ENCODE data around the gene HRH1.

The HRH1 gene

DNA sequence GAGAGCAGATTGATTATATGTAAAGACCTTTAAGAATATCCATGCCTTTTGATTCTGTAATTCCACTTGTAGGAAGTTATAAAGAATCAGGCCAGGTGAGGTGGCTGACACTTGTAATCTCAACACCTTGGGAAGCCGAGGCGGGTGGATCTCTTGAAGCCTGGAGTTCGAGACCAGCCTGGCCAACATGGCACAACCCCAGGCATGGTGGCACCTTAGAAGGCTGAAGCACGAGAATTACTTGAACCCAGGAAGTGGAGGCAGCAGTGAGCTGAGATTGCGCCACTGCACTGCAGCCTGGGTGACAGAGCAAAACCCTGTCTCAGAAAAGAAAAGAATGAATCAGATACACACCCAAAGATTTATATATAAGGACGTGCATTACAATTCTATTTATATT is 33.9 kb downstream of the HRH1 start:
- FAIRE-seq, result no peak

DNA sequence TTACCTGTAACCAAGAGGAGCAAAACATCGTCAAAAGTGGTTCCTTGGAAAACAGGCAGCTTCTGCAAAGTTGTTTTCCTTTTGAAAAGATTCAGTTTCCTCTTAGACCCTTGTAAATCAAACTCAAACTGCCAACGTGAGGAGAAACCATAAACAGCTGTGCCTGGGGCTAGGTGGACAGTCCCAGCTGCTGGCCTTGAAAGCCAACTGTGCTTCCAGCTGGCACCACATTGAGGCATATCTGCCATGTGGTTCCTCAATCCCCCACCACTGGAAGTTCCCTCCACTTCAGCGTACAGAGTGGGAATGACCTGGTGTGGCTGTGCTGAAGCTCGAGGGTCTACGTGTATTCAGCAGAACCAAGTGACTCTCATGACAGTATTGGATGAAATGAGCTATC is 40.9 kb downstream of the HRH1 start:
- no peak for FAIRE-seq
- TF ChIP-seq, protein P1, sequence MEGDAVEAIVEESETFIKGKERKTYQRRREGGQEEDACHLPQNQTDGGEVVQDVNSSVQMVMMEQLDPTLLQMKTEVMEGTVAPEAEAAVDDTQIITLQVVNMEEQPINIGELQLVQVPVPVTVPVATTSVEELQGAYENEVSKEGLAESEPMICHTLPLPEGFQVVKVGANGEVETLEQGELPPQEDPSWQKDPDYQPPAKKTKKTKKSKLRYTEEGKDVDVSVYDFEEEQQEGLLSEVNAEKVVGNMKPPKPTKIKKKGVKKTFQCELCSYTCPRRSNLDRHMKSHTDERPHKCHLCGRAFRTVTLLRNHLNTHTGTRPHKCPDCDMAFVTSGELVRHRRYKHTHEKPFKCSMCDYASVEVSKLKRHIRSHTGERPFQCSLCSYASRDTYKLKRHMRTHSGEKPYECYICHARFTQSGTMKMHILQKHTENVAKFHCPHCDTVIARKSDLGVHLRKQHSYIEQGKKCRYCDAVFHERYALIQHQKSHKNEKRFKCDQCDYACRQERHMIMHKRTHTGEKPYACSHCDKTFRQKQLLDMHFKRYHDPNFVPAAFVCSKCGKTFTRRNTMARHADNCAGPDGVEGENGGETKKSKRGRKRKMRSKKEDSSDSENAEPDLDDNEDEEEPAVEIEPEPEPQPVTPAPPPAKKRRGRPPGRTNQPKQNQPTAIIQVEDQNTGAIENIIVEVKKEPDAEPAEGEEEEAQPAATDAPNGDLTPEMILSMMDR (IDR thresholded peaks at IDR 0.05; ENCODE audit: insufficient read depth, missing control alignments), result no peak
- no peak for DNase-seq (ENCODE audit: insufficient read length, low spot score)

More for the DNA sequence above, 33.9 kb downstream of the HRH1 start:
- TF ChIP-seq, protein P1 (IDR thresholded peaks at IDR 0.05; ENCODE audit: insufficient read depth, missing control alignments), result no peak
- DNase-seq (ENCODE audit: insufficient read length, low spot score), result no peak

DNA sequence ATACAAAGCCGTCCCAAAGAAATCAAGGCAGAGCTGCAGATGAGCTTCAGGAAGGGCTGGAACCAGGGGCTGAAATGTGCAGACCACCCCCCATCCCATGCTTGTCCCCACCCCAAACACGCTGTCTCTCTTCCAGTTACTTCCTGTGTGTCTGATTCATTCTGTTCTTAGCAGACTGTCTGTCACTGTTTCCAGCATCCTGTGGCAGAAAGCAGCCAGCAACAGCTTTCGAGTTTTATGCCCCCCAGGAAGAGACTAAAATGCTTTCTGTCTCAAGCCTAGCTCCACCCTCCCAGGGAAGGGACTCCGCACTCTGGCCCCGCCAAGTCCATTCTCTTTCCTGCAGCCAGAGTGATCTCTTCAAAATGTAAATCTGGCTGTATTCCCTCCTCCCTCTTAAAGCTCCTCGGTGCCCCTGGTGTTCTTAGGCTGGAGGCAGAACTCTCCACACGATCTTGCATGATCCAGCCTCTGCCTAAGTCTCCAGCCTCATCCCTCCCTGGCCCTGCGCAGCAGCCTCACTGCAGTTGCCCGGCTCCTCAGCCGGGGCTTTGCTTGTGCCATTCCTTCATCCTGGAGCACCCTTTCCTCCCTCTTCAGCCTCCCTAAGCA is 41.5 kb downstream of the HRH1 start:
- FAIRE-seq (no peak), DNase-seq (ENCODE audit: insufficient read length, low spot score) (no peak)
- TF ChIP-seq, protein P1 (IDR thresholded peaks at IDR 0.05; ENCODE audit: insufficient read depth, missing control alignments), result no peak

GRCh38 chr3:11197484-11197883 is 43.2 kb downstream of the HRH1 start:
- TF ChIP-seq, protein P1 (IDR thresholded peaks at IDR 0.05; ENCODE audit: insufficient read depth, missing control alignments), result no peak
- FAIRE-seq, result no peak
- no peak for DNase-seq (ENCODE audit: insufficient read length, low spot score)

DNA sequence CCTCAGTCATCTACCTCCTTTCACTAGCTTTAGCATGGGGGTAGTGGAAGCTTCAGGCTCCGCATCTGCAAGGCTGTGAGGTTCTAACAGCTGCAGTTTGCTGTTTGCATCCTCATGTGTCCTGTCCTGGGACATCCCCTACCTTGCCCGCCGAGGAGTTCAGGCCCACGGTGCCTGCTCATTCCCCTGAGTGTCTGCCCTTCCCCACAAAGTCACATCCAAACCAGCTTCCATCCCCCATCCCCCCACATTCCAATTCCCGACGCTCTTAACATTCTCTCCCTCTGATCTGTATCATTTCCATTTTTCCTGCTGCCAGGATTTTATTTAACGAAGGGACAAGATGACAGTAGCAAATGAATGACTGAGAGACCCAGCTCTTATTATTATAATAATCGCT is 43.8 kb downstream of the HRH1 start:
- FAIRE-seq (no peak), DNase-seq (ENCODE audit: insufficient read length, low spot score) (no peak)
- TF ChIP-seq, protein P1 (IDR thresholded peaks at IDR 0.05; ENCODE audit: insufficient read depth, missing control alignments), result no peak

DNA sequence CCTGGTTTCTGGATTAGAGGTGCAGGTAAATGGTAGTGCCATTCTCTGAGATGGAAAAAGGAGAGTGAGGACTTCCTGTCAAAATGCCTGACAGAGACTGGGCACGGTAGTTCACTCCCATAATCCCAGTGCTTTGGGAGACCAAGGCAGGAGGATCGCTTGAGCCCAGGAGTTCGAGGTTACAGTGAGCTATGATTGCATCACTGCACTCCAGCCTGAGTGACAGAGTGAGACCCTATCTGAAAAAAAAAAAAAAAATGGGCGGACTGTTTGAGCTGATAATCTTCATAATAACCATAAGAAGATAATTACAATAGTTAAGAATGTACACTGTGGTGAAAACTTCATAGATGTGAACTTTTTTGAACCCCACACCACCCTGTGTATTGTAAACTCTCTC is 44.2 kb downstream of the HRH1 start:
- DNase-seq (ENCODE audit: insufficient read length, low spot score) (no peak), FAIRE-seq (no peak)
- TF ChIP-seq, protein P1 (IDR thresholded peaks at IDR 0.05; ENCODE audit: insufficient read depth, missing control alignments), result no peak

DNA sequence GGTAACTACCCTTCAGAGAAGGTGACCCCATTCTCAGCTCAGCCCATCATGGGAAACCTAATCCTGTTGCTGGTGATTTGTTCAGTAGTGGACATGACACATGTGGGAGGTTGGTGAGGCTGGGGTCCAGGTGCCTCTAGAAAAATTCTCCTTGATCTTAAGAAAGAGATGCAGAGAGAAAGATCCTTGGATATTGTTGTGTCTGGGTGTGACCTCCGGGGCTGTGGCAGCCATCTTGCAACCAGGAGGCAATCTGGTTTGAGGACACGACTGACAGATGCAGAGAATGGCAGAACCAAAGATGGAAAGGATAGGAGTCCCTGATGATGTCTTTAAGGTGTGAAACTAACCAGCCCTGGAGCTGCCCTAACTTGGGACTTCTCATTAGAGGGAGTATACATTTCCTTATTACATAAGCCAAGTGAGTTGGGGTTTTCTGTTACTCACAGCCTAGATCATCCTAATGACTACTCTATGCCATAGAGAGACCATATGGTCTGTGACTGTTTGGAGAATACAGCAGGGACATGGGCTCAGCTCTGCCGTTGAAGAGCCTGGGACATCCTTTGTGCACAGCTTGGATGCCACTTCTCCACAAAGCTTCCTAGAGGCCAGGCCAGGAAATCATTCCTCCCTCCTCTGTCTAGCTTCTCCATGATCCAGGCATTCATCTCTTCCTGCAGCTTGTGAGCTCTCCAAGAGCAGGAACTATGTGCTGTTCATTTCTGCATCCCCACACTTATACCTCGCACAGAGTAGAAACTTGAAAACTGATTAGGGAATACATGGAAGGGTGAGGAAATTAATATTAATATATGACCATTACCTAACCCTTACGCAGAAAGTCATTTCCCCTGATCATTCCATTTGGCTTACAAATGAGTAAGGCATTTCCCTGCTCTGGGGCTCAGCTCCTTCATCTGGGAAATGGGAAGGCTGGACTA is 45.9 kb downstream of the HRH1 start:
- TF ChIP-seq, protein P1 (IDR thresholded peaks at IDR 0.05; ENCODE audit: insufficient read depth, missing control alignments), result no peak
- DNase-seq (ENCODE audit: insufficient read length, low spot score), result no peak
- FAIRE-seq, result no peak
